CD4-positive, alpha-beta T cell treated with Interleukin-1 beta for 1 hour (primary cell): ENCODE results near the gene KRT7.

Experiments used
- DNase-seq, 2 donors: peaks; one replicate each; pipeline ENCODE4 v3.0.0-alpha.2; 2020 to 2022

Gene KRT7

GRCh38 chr12:52258335-52258901 lies 25.4 kb downstream of the KRT7 start:
- no peak for DNase-seq

GRCh38 chr12:52259657-52260243 lies 26.7 kb downstream of the KRT7 start:
- DNase-seq: no peak

- DNase-seq: no peak
These were observed 27.5 kb downstream of the KRT7 start for GRCh38 chr12:52260361-52261207.

GRCh38 chr12:52261208-52261484 lies 28.1 kb downstream of the KRT7 start:
- no peak for DNase-seq

GRCh38 chr12:52262286-52262685 lies 29.2 kb downstream of the KRT7 start:
- no peak for DNase-seq

GRCh38 chr12:52263761-52264434 lies 30.9 kb downstream of the KRT7 start:
- no peak for DNase-seq

- DNase-seq: no peak
These were observed 31.4 kb downstream of the KRT7 start for GRCh38 chr12:52264435-52264825.

GRCh38 chr12:52266514-52266913 lies 33.5 kb downstream of the KRT7 start:
- DNase-seq: no peak

GRCh38 chr12:52267266-52267665 lies 34.2 kb downstream of the KRT7 start:
- no peak for DNase-seq

GRCh38 chr12:52267699-52268098 lies 34.7 kb downstream of the KRT7 start:
- no peak for DNase-seq

GRCh38 chr12:52268212-52268611 lies 35.2 kb downstream of the KRT7 start:
- no peak for DNase-seq

GRCh38 chr12:52270541-52271070 lies 37.6 kb downstream of the KRT7 start:
- DNase-seq: no peak

- no peak for DNase-seq
These were observed 38.1 kb downstream of the KRT7 start for GRCh38 chr12:52271158-52271557.

- DNase-seq: no peak
These were observed 41.6 kb downstream of the KRT7 start, which contains the start of gene KRT86 for GRCh38 chr12:52274521-52275120. Gene KRT86 (plus strand): TSS chr12:52274645. CDS start chr12:52301917, 27,272 bp downstream.

- DNase-seq: no peak
These were observed 42.6 kb downstream of the KRT7 start for GRCh38 chr12:52275686-52276085.

GRCh38 chr12:52277486-52278245 lies 44.6 kb downstream of the KRT7 start:
- DNase-seq: no peak

- DNase-seq: peak; percentile 66 to 67
These were observed 45.8 kb downstream of the KRT7 start for GRCh38 chr12:52278575-52279421.

GRCh38 chr12:52279422-52280318 lies 46.6 kb downstream of the KRT7 start:
- DNase-seq: no peak

- peak in 1 of 2 donors; percentile 47 for DNase-seq
These were observed 47.3 kb downstream of the KRT7 start for GRCh38 chr12:52280319-52280795.
